ENCODE results near the gene PARS2. TPM values are rescaled to one million over a fixed set of nuclear protein-coding genes. Genes with fewer than 3 reads are reported as not detected.

PARS2 gene
- total RNA-seq, 1 experiment from 2014 or later, result 10.2 TPM

- H2BK12ac ChIP-seq (ENCODE audit: insufficient read length, low read depth, low read length), result no peak overlapping the region
- no peak overlapping the region for H3K18ac ChIP-seq (ENCODE audit: insufficient read length, low read depth, low read length)
- no peaks in the 10 kb centered on the region for H3K79me1 ChIP-seq (ENCODE audit: insufficient read depth, low read depth, low read length, poor library complexity, severe bottlenecking)
- no peaks in the 10 kb centered on the region for H3K23me2 ChIP-seq (ENCODE audit: insufficient read length, low read depth, low read length, poor library complexity, severe bottlenecking)
- H3K56ac ChIP-seq (ENCODE audit: insufficient read length, low read depth, low read length), result no peak overlapping the region
- no peaks in the 10 kb centered on the region for H3K27me3 ChIP-seq (ENCODE audit: insufficient read depth, low read length)
- H4K91ac ChIP-seq (ENCODE audit: insufficient read length, low read depth, low read length), result no peak overlapping the region
- H3K4me3 Mint-ChIP-seq, result no peak overlapping the region
- H2BK120ac ChIP-seq (ENCODE audit: low read depth, low read length, poor library complexity, severe bottlenecking), result no peak overlapping the region
- H2BK5ac ChIP-seq (ENCODE audit: insufficient read length, low read length), result no peak overlapping the region
- H3K27ac Mint-ChIP-seq, result no peak overlapping the region
- no peak overlapping the region for H3K9ac ChIP-seq (ENCODE audit: extremely low read depth, insufficient read length, low read length)
- H3K4ac ChIP-seq (ENCODE audit: low read depth, low read length), result no peak overlapping the region
- no peak overlapping the region for H3K4me2 ChIP-seq (ENCODE audit: insufficient read depth, insufficient read length, low read length)
- H2BK15ac ChIP-seq (ENCODE audit: low read depth, low read length), result no peak overlapping the region
- no peaks in the 10 kb centered on the region for H3K27me3 Mint-ChIP-seq (ENCODE audit: low read depth)
- peaks cover 0 to 3% of the 10 kb centered on the region in 2 experiments; a peak in 1 of 4 replicates for H3K4me1 Mint-ChIP-seq
- H3K9me3 ChIP-seq (ENCODE audit: control insufficient read depth, low read depth, low read length), result no peaks in the 10 kb centered on the region
- no peak overlapping the region for H2AFZ ChIP-seq (ENCODE audit: low read length)
- no peak overlapping the region for H3K14ac ChIP-seq (ENCODE audit: insufficient read depth, low read length)
- no peak overlapping the region for H4K5ac ChIP-seq (ENCODE audit: insufficient read length, low read depth, low read length)
- H3K27ac ChIP-seq (ENCODE audit: insufficient read length, low read depth, low read length), result no peak overlapping the region
- H3K79me2 ChIP-seq (ENCODE audit: insufficient read depth, low read length), result no peaks in the 10 kb centered on the region
- peaks cover 0 to 4% of the 10 kb centered on the region in 2 experiments; a peak in 1 of 5 replicates for H3K9me3 Mint-ChIP-seq
- H3T11ph ChIP-seq (ENCODE audit: low read length), result no peak overlapping the region
- H3K36me3 Mint-ChIP-seq (ENCODE audit: insufficient read depth in 1 of 3, low read depth in 3 of 3), result peaks cover 49 to 85% (median 80%) of the 10 kb centered on the region in 3 experiments
- no peaks in the 10 kb centered on the region for H3K4me1 ChIP-seq (ENCODE audit: insufficient read depth, low read length)
- H2AK5ac ChIP-seq (ENCODE audit: insufficient read length, low read length), result no peak overlapping the region
- no peak for TF ChIP-seq CTCF (conservative IDR thresholded peaks at IDR 0.05)
- H2BK20ac ChIP-seq (ENCODE audit: low read depth, low read length, poor library complexity, severe bottlenecking), result no peak overlapping the region
- no peak overlapping the region for H3K23ac ChIP-seq (ENCODE audit: insufficient read length, low read depth, low read length)
- DNase-seq, result no peak
- H4K20me1 ChIP-seq (ENCODE audit: control insufficient read depth, insufficient read depth, insufficient read length), result no peaks in the 10 kb centered on the region
- no peak overlapping the region for H4K8ac ChIP-seq (replicated peaks; ENCODE audit: insufficient read length, low read depth, low read length)
Observed at GRCh38 chr1:54723985-54724384, 40.3 kb downstream of the PARS2 start.
